HCT116 (cell line): ENCODE results near the gene OR2J1. TPM values are rescaled to one million over a fixed set of nuclear protein-coding genes. Genes with fewer than 3 reads are reported as not detected.

Experiments used
- ATAC-seq: fragments of 200-7000 bp; cut with Tn5 transposase; 2 replicates; pipeline ENCODE4 v1.9.1; 2020; ENCODE audit warnings: mild to moderate bottlenecking, moderate library complexity
- BruUV-seq: library from RNA; stranded (reverse); fragments of 400-500 nt; replicated peaks from 2 replicates; lab custom pipeline; 2021; lab: Mats Ljungman, UMichigan
- CTCF ChIA-PET: fragments of 300-600 bp; sonication (Branson Sonifier 250); formaldehyde crosslinking; loops from one replicate; lab custom pipeline; 2021; ENCODE audit warnings: antibody characterized with exemption; lab: Charles Lee
- POLR2A ChIA-PET: fragments of 300-600, 350-600 bp; sonication (Branson Sonifier 250); formaldehyde crosslinking; loops from one replicate; lab custom pipeline; 2021; ENCODE audit warnings: antibody characterized with exemption; lab: Charles Lee
- RAD21 ChIA-PET, 2 experiments: fragments of 300-600 bp; sonication (Branson Sonifier 250); formaldehyde crosslinking; loops; one replicate each; lab custom pipeline; 2023; ENCODE audit warnings: low total read pairs in 2 of 2; ENCODE audit not compliant: uncharacterized antibody in 2 of 2, unreplicated experiment in 2 of 2, low non-redundant PET in 1 of 2; lab: Charles Lee
- DNase-seq: peaks from one replicate; pipeline ENCODE4 v3.0.0-alpha.2; 2010; ENCODE audit warnings: low read depth, low spot score
- H2AFZ ChIP-seq: fragments of 200-600 bp; shearing (Covaris generic), sonication (generic); 2 replicates; pipeline ENCODE4 v1.6.1; 2017; ENCODE audit warnings: low read depth, mixed run types, mixed read lengths, antibody characterized with exemption, low read length; ENCODE audit not compliant: poor library complexity, severe bottlenecking
- H3K27ac ChIP-seq: 2 replicates; pipeline ENCODE4 v1.5.1; 2012; ENCODE audit warnings: low read depth, low read length
- H3K27me3 ChIP-seq: fragments of 200-600 bp; sonication (generic); 2 replicates; pipeline ENCODE4 v1.6.1; 2016; ENCODE audit warnings: mixed run types, low read length, mixed read lengths; ENCODE audit not compliant: insufficient read depth
- H3K36me3 ChIP-seq, 2 experiments: fragments of 200-500 bp in 1 of 2; fragments of 200-600 bp in 1 of 2; sonication (Bioruptor generic) in 1 of 2; sonication (generic) in 1 of 2; 2 replicates each; pipeline versions ENCODE4 v1.5.1 to v1.6.1; 2014 to 2016; ENCODE audit warnings: low read length in 2 of 2, inconsistent platforms in 1 of 2, mixed read lengths in 1 of 2, mixed run types in 1 of 2; ENCODE audit not compliant: insufficient read depth in 2 of 2, control insufficient read depth in 1 of 2
- H3K4me1 ChIP-seq, 2 experiments: fragments of 200-600 bp in 1 of 2; sonication (generic) in 1 of 2; 2 replicates each; pipeline versions ENCODE4 v1.5.1 to v1.6.1; 2012 to 2017; ENCODE audit warnings: low read length in 2 of 2, inconsistent platforms in 1 of 2, mild to moderate bottlenecking in 1 of 2, mixed read lengths in 1 of 2, mixed run types in 1 of 2, moderate library complexity in 1 of 2; ENCODE audit not compliant: insufficient read depth in 2 of 2, control insufficient read depth in 1 of 2
- H3K4me2 ChIP-seq: fragments of 200-600 bp; sonication (generic); 2 replicates; pipeline ENCODE4 v1.6.1; 2017; ENCODE audit warnings: mixed run types, low read length, mixed read lengths
- H3K4me3 ChIP-seq, 2 experiments: fragments of 200-600 bp in 1 of 2; sonication (generic) in 1 of 2; replicated peaks in 1 of 2; 2 replicates each; pipeline ENCODE4 v1.5.1; 2011 to 2016; ENCODE audit warnings: low read length in 2 of 2, control low read depth in 1 of 2, low read depth in 1 of 2, mild to moderate bottlenecking in 1 of 2, mixed read lengths in 1 of 2, mixed run types in 1 of 2
- H3K79me2 ChIP-seq: fragments of 200-600 bp; sonication (generic); 2 replicates; pipeline ENCODE4 v1.6.1; 2017; ENCODE audit warnings: mild to moderate bottlenecking, mixed run types, low read length, moderate library complexity, mixed read lengths; ENCODE audit not compliant: insufficient read depth
- H3K9ac ChIP-seq: fragments of 200-600 bp; sonication (generic); 2 replicates; pipeline ENCODE4 v1.6.1; 2016; ENCODE audit warnings: low read length, mixed read lengths
- H3K9me2 ChIP-seq: fragments of 200-600 bp; sonication (generic), shearing (Covaris generic); 2 replicates; pipeline ENCODE4 v1.6.1; 2017; ENCODE audit warnings: mixed run types, mild to moderate bottlenecking, moderate library complexity; ENCODE audit not compliant: insufficient read depth
- H3K9me3 ChIP-seq, 2 experiments: fragments of 200-500 bp in 1 of 2; fragments of 200-600 bp in 1 of 2; sonication (Bioruptor generic) in 1 of 2; sonication (generic) in 1 of 2; 2 replicates each; pipeline ENCODE4 v1.6.1; 2014 to 2017; ENCODE audit warnings: low read length in 2 of 2, mixed read lengths in 2 of 2, inconsistent platforms in 1 of 2, low read depth in 1 of 2, mild to moderate bottlenecking in 1 of 2, mixed run types in 1 of 2, moderate library complexity in 1 of 2; ENCODE audit not compliant: control insufficient read depth in 1 of 2, insufficient read depth in 1 of 2
- H4K20me1 ChIP-seq: fragments of 200-600 bp; sonication (generic), shearing (Covaris generic); 2 replicates; pipeline ENCODE4 v1.6.1; 2017; ENCODE audit warnings: mixed run types, mild to moderate bottlenecking, moderate library complexity; ENCODE audit not compliant: insufficient read depth
- ATF3 ChIP-seq: IDR thresholded peaks from 2 replicates; pipeline ENCODE4 v1.6.1; 2012
- CBX3 ChIP-seq: IDR thresholded peaks from 2 replicates; pipeline ENCODE4 v1.6.1; 2012; ENCODE audit warnings: low read depth
- CEBPB ChIP-seq: IDR thresholded peaks from 2 replicates; pipeline ENCODE4 v1.6.1; 2012; ENCODE audit warnings: low read depth
- EGR1 ChIP-seq: IDR thresholded peaks from 2 replicates; pipeline ENCODE4 v1.6.1; 2012; ENCODE audit warnings: low read depth
- EZH2 ChIP-seq: fragments of 200-600 bp; sonication (generic); IDR thresholded peaks from 2 replicates; pipeline ENCODE4 v1.6.1; 2017; ENCODE audit warnings: antibody characterized with exemption, mixed run types
- MAX ChIP-seq: IDR thresholded peaks from 2 replicates; pipeline ENCODE4 v1.6.1; 2012
- POLR2A ChIP-seq: IDR thresholded peaks from 2 replicates; pipeline ENCODE4 v1.7.0; 2011; ENCODE audit warnings: borderline replicate concordance; ENCODE audit not compliant: insufficient read depth, insufficient read length; ENCODE audit errors: extremely low read depth
- RAD21 ChIP-seq: IDR thresholded peaks from 2 replicates; pipeline ENCODE4 v1.6.1; 2012; ENCODE audit warnings: low read depth, mild to moderate bottlenecking
- REST ChIP-seq: IDR thresholded peaks from 2 replicates; pipeline ENCODE4 v1.6.1; 2012; ENCODE audit warnings: low read depth
- SRF ChIP-seq: IDR thresholded peaks from 2 replicates; pipeline ENCODE4 v1.6.1; 2012; ENCODE audit warnings: low read depth
- YY1 ChIP-seq: IDR thresholded peaks from 2 replicates; pipeline ENCODE4 v1.6.1; 2011; ENCODE audit warnings: low read length, low read depth, moderate library complexity, mild to moderate bottlenecking; ENCODE audit not compliant: insufficient replicate concordance; ENCODE audit errors: extremely low read depth
- ZFX ChIP-seq: fragments of 450-650 bp; IDR thresholded peaks from 2 replicates; pipeline ENCODE4 v1.6.1; 2017
- intact Hi-C: fragments of 100-400 bp; cut with micrococcal nuclease; formaldehyde crosslinking; loops from 2 replicates; pipeline ENCODE4 v1.10.0; 2022
- total RNA-seq: library from RNA; stranded (reverse); gene quantifications from one replicate; pipeline ENCODE4 v1.2.1, GENCODE V29; 2021; ENCODE audit not compliant: unreplicated experiment

OR2J1 gene
- total RNA-seq, 1 experiment from 2014 or later: not detected

GRCh38 chr6:29051680-29052079 is 47.6 kb upstream of the OR2J1 start:
- RAD21 ChIA-PET: no interaction called here
- intact Hi-C loops: no loop called here
- no peak for ATAC-seq
- Histone ChIP-seq H3K4me2 (no peak overlapping the region), H3K9ac (no peak overlapping the region), H3K27me3 (no peaks in the 10 kb centered on the region), H3K9me2 (no peaks in the 10 kb centered on the region), H3K79me2 (no peaks in the 10 kb centered on the region), H3K4me3 (no peak overlapping the region), H3K27ac (no peak overlapping the region), H4K20me1 (no peaks in the 10 kb centered on the region), H2AFZ (no peak overlapping the region), H3K9me3 (no peaks in the 10 kb centered on the region), H3K4me1 (no peaks in the 10 kb centered on the region), H3K36me3 (no peaks in the 10 kb centered on the region)
- CTCF ChIA-PET: no interaction called here
- BruUV-seq: no TSS peak
- TF ChIP-seq CBX3: no peak
- TF ChIP-seq RAD21: no peak
- no peak for TF ChIP-seq EZH2
- TF ChIP-seq EGR1: no peak
- TF ChIP-seq ATF3: no peak
- TF ChIP-seq REST: no peak
- TF ChIP-seq ZFX: no peak
- TF ChIP-seq CEBPB: no peak
- TF ChIP-seq SRF: no peak
- TF ChIP-seq MAX: no peak
- no peak for TF ChIP-seq YY1
- TF ChIP-seq POLR2A: no peak
- TF ChIP-seq, all 23 proteins: peak for 0
- POLR2A ChIA-PET: no interaction called here
- no peak for DNase-seq
